CD4-positive, alpha-beta T cell treated with Interferon alpha-2 for 1 hour (primary cell): ENCODE measurements around the gene GPR143.
"Not testable (repeated sequence)": the region's sequence is repeated elsewhere in the genome, so short reads cannot be mapped to it uniquely, and the experiment has no call there.

ENCODE experiments used
- DNase-seq, 2 donors: peaks; one replicate each; pipeline ENCODE4 v3.0.0-alpha.2; 2020 to 2022

GPR143 gene

GRCh38 chrX:9765737-9766097 is at the start of gene GPR143:
Gene GPR143 (minus strand): TSS chrX:9765847. CDS start chrX:9765817, 30 bp downstream.
- DNase-seq, result no peak

DNA sequence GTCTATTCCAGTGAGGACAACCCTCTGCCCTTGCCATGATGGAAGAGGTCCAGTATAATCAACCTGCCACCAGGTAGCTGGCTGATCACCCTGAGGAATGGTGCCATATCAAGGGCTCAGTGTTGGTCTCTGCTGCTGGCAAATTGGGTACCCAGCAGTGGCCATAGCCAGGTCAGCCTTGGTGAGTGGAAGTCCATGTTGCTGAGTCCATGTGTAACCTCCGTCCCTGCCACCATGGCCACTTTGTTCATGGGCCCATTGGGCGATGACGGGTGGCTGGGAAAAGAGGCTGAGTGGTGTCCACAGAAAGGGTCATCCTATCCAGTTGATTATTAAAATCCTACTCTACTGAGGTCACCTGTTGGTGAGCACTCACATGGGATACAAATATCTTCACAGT is 45.4 kb upstream of the GPR143 start:
- not testable (repeated sequence) for DNase-seq

DNA sequence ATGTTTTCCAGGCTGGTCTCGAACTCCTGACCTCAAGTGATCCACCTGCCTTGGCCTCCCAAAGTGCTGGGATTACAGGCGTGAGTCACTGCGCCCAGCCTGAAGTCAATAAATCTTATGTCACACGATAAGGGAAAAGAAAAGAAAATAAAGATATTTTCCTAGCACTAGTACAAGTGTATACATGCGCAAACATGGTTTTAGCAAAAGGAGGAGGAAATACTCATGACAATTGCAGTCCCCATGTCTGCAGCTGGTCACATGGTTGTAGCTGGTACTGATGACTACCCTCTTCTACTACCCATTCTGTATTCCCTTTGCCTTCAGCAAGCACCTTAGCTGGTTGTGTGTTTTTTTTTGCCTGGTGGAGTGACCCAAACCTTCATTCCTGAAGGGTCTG is 44.2 kb upstream of the GPR143 start:
- DNase-seq, result not testable (repeated sequence)

- no peak for DNase-seq
Observed at GRCh38 chrX:9807355-9808182, 41.9 kb upstream of the GPR143 start.

- no peak for DNase-seq
Observed at GRCh38 chrX:9805956-9806355, 40.3 kb upstream of the GPR143 start.

DNA sequence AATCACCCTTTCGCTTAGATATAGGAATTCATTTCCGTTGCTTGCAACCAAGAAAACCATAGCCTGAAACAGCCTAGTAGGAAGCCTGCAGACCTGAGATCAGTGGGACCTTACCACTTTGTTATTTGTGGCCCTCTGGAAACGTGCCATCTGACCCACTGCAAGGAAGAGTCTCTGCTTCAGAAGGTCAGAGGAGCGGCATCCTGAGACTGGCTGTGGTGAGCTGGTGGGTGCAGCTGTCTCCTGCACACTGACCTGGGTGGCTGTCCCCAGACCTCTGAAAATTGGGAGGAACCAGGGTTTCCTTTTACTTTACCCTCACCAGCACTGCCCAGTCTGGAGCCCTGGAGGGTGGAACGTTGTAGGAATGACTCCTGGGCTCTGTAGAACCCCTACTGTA is 38.8 kb upstream of the GPR143 start:
- DNase-seq, result no peak

DNA sequence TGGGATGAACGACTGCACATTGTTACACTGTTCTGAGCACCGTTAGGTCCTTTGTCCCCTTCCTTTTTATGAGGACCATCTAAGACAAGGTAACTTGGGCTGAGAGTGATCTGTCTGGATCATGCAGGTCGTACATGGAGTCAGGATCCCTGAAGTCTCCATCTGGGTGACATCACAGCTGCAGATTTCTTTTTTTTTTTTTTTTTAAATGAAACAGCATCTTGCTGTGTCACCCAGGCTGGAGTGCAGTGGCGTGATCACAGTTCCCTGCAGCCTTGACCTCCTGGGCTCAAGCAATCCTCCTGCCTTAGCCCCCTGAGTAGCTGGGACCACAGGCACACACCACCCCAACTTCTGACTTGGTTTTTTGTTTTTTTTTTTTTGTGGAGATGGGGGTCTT is 37.1 kb upstream of the GPR143 start:
- DNase-seq, result no peak

DNA sequence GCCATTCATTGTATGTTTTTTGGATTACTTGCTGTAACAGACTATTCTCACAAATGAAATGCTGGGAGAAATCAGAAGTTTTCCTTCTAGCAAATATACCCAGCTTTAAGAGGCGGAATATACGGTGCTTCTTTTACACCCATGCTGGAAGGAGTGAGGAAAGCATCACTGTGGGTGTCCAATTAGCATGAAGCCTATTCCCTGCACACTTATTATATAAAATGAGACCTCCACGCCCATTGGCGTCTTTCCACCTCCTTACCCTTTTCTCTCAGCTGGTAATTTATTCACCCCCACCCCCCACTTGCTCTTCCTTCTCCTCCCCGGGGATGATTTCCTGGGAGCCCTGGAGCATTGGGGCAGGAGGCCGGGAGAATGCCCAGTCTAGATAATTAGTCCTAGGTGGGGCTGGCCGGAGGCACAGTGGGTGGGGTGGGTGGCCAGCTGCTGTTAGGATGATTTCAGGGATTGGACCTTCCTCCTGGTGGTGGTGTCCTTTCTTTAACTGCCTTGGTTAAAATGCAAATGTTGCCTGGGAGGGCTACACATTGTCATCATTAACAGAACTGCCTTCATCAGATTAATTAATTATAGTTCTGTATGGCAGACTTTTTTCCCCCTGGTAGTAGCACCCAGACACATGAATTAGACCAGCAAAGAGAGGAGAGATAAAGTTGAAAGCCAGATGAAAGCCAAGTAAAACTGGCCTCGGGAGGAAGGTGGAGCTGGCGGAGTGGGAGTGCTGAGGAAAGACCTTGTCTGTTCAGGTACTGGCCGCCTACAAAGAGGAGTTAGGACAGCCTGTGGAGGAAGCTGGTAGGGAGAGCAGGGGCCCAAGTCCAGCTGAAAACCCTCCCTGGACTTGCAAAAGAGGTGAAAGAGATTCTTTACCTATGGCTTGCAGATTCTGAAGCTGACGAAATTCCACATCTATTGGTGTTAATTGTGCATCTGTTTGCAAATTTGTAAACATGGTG is 32.0 kb upstream of the GPR143 start:
- no peak for DNase-seq

GRCh38 chrX:9794495-9794894 is 28.8 kb upstream of the GPR143 start:
- no peak for DNase-seq

DNA sequence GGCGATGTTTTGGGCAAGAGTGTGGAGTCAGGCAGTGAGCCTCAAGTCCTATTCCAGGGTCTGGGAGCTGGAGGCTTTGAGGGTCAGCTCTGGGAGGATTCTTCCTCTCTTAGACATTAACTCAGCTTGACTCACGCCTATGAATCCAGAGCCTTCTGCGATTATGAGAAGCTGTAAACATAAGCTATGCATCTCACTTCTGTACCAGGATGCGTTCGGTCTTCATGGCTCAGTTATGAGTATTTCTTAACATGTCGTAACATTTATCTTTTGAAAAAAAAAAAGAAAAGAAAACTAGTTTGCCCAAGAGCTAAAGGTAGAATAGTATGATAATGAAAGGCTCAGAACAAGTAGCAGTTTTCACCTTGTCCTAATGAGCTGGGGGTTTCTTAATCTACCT is 25.2 kb upstream of the GPR143 start:
- no peak for DNase-seq

- DNase-seq, result no peak
Observed at GRCh38 chrX:9789555-9789954, 23.9 kb upstream of the GPR143 start.

DNA sequence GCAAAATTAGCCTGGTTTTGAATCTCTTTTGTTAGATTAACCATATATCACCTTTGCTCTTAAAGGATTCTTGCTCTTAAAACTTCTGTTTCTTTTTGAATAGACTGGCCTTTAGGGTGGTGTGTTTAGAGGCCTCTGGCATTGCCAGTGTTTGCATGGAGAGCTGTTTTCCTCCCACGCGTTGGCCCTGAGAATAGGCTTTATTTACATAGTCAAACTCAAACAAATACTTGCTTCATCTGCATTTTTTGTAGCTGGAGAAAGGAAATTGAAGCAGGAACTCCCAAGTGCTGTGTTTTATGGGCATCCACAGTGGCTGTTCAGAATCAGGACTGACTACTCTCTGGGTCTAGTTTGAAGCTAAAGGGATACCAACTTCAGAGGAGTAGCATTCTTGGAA is 23.3 kb upstream of the GPR143 start:
- no peak for DNase-seq

DNA sequence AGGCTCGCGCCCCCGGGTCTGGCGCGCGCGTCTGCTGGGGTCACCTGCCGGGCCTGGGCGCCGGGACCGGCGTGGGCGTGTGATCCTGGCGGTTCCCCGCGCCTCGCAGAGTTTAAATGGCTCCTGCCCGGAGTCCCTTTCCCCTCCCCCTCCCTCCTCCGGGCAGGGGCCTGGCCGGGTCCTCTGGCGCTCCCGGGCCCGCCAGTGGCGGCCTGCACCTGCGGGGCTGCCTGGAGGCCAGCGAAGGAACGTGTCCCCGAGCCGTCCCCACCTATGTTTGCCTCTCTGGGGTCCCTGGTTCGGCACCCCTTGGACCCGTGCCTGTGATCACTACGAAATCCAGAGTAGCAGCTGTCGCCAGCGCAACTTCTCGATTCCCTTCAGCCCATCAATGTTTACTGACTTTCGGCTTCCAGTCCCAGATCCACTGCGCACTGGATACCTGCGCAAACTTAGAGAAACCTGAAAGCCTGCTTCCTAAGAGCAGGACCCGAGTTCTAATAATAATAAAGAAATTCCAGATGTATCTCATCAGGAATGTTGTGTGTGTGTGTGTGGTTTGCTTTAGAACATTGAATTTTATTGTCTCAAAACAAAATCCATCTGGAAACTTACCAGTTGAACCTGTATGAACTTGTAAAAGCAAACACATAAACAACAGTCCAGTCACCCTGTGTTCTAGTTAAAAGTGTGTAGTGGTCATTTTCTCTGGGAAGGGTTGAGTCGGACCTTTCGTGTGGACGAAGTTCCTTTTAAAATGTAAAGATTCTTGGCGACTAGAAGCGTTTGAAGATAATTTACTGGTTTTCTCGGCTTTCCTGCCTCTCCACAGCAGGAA is 21.4 kb upstream of the GPR143 start:
- DNase-seq, result no peak

DNA sequence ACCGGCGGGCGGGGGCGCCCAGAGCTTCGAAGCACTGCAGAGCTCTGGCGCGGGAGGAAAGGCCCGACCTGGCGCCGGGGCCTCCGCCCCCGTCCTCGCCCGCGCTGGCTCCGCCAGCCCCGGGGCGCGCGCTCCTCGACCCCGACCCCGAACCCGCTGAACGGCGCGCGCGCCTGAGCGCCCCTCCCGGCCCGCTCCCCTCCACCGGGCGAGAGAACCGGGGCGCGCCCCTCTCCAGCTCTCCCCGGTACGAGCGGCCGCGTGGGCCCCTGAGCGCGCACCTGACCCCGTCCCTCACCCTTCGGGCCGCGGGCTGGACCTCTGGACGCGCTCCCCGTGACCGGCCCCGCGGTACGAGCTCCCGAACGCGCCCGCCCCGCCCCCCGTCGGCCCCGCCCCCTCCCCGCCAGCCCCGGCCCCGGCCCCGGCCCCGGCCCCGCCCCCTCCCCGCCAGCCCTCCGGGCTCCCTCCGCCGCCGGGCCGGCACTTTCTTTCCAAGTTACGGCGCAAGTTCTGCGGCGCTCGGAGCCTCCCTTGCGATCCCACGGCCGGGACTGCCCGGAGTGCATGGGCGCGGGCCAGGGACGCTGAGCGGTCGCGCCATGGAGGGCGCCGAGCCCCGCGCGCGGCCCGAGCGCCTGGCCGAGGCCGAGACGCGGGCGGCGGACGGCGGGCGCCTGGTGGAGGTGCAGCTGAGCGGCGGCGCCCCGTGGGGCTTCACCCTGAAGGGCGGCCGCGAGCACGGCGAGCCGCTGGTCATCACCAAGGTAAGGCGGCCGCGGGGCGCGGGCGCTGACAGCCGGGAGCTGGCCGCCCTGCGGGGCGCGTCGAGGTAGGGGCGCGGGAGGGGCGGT is 20.5 kb upstream of the GPR143 start, which contains the start of gene SHROOM2:
TSS of gene SHROOM2 (plus strand) at position 486 of the 854 bp plus-strand sequence. CDS start at position 603, 117 bp downstream.
- no peak for DNase-seq

GRCh38 chrX:9785254-9785943 is 19.8 kb upstream of the GPR143 start:
- DNase-seq, result no peak

GRCh38 chrX:9784332-9784731 is 18.7 kb upstream of the GPR143 start:
- DNase-seq, result no peak

- no peak for DNase-seq
Observed at GRCh38 chrX:9781941-9782340, 16.3 kb upstream of the GPR143 start.

GRCh38 chrX:9775930-9776329 is 10.3 kb upstream of the GPR143 start:
- no peak for DNase-seq

GRCh38 chrX:9772943-9773342 is 7.3 kb upstream of the GPR143 start:
- no peak for DNase-seq

- DNase-seq, result no peak
Observed at GRCh38 chrX:9770319-9770718, 4.7 kb upstream of the GPR143 start.

- DNase-seq, result not testable (repeated sequence)
Observed at GRCh38 chrX:9768321-9768839, 2.7 kb upstream of the GPR143 start.
